Breast epithelium (tissue), 3 donors: ENCODE data around the gene ADARB2.

Experiments used
- POLR2A ChIP-seq: fragments of 450-650 bp; IDR thresholded peaks from one replicate; pipeline ENCODE4 v1.6.1; 2016; ENCODE audit warnings: antibody characterized with exemption, mild to moderate bottlenecking, moderate library complexity
- POLR2AphosphoS5 ChIP-seq, 3 donors: sonication (generic); formaldehyde crosslinking; IDR thresholded peaks; one replicate each; pipeline ENCODE4 v1.6.1; 2017; ENCODE audit warnings: antibody characterized with exemption in 3 of 3
- TF ChIP-seq, protein P1 (sequence below), 3 donors: fragments of 450-650 bp; IDR thresholded peaks; one replicate each; pipeline ENCODE4 v1.5.1; 2016 to 2017; ENCODE audit warnings: antibody characterized with exemption in 3 of 3, mild to moderate bottlenecking in 3 of 3, moderate library complexity in 3 of 3

DNA sequence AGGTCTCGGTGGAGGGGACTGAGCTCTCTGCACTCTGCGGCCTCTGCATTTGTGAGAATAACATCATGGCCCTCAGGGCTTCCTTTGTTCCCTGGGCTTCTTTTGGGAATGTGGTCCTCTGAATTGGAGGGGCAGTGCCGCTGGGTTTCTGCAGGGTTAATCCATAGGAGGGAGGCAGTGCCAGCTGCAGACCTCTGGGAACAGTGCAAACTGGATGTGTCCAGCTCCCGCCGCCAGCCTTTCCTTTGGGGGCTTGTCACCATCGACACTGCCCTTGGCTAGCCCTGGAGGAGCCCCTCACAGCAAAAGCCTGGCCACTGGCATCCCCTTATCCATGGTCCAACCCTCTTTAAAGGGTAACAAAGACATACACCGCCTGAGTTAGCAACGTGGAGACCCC, 507.2 kb downstream of the ADARB2 start:
- TF ChIP-seq, protein P1, sequence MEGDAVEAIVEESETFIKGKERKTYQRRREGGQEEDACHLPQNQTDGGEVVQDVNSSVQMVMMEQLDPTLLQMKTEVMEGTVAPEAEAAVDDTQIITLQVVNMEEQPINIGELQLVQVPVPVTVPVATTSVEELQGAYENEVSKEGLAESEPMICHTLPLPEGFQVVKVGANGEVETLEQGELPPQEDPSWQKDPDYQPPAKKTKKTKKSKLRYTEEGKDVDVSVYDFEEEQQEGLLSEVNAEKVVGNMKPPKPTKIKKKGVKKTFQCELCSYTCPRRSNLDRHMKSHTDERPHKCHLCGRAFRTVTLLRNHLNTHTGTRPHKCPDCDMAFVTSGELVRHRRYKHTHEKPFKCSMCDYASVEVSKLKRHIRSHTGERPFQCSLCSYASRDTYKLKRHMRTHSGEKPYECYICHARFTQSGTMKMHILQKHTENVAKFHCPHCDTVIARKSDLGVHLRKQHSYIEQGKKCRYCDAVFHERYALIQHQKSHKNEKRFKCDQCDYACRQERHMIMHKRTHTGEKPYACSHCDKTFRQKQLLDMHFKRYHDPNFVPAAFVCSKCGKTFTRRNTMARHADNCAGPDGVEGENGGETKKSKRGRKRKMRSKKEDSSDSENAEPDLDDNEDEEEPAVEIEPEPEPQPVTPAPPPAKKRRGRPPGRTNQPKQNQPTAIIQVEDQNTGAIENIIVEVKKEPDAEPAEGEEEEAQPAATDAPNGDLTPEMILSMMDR (IDR thresholded peaks at IDR 0.05): no peak
- TF ChIP-seq POLR2A: no peak
- no peak for TF ChIP-seq POLR2AphosphoS5 (IDR thresholded peaks at IDR 0.05)
